Common myeloid progenitor, CD34-positive (primary cell): ENCODE results near the gene C10orf71.

ENCODE experiments used
- CTCF ChIA-PET: fragments of 350-600 bp; sonication (Branson Sonifier 250); formaldehyde crosslinking; loops from one replicate; lab custom pipeline; 2021; ENCODE audit warnings: antibody characterized with exemption; lab: Charles Lee
- POLR2A ChIA-PET: fragments of 350-600 bp; sonication (Branson Sonifier 250); formaldehyde crosslinking; loops from one replicate; lab custom pipeline; 2021; ENCODE audit warnings: antibody characterized with exemption; lab: Charles Lee
- DNase-seq, 3 donors: peaks; one replicate each; pipeline versions ENCODE4 v3.0.0 to v3.0.0-alpha.2; 2013
- H3K27ac ChIP-seq, 2 experiments: 1 replicate in 1 of 2; 2 replicates in 1 of 2; pipeline ENCODE4 v1.7.0; 2013; ENCODE audit warnings: inconsistent platforms in 2 of 2, low read length in 2 of 2, mild to moderate bottlenecking in 2 of 2, low read depth in 1 of 2, moderate library complexity in 1 of 2; ENCODE audit not compliant: severe bottlenecking in 2 of 2, insufficient read depth in 1 of 2, poor library complexity in 1 of 2
- H3K27me3 ChIP-seq, 5 experiments: replicated peaks in 2 of 5; 1 replicate in 3 of 5; 2 replicates in 2 of 5; pipeline versions ENCODE4 v1.6.1 to v1.7.0; 2013; ENCODE audit warnings: low read length in 4 of 5, mild to moderate bottlenecking in 2 of 5, moderate library complexity in 2 of 5, inconsistent platforms in 1 of 5; ENCODE audit not compliant: insufficient read depth in 5 of 5, control insufficient read depth in 4 of 5
- H3K36me3 ChIP-seq, 4 experiments: 1 replicate in 2 of 4; 2 replicates in 2 of 4; pipeline versions ENCODE4 v1.6.1 to v1.7.0; 2013; ENCODE audit warnings: low read length in 3 of 4, control low read depth in 1 of 4, mild to moderate bottlenecking in 1 of 4; ENCODE audit not compliant: control insufficient read depth in 4 of 4, insufficient read depth in 4 of 4
- H3K4me1 ChIP-seq, 4 experiments: 1 replicate in 3 of 4; 2 replicates in 1 of 4; pipeline versions ENCODE4 v1.6.1 to v1.7.1; 2013; ENCODE audit warnings: low read length in 3 of 4, mild to moderate bottlenecking in 3 of 4, control low read depth in 1 of 4, inconsistent platforms in 1 of 4, moderate library complexity in 1 of 4; ENCODE audit not compliant: control insufficient read depth in 4 of 4, insufficient read depth in 4 of 4; ENCODE audit errors: control extremely low read depth in 1 of 4
- H3K4me3 ChIP-seq, 7 experiments: 1 replicate in 4 of 7; 2 replicates in 3 of 7; pipeline versions ENCODE4 v1.5.1 to v1.7.0; 2013; ENCODE audit warnings: mild to moderate bottlenecking in 7 of 7, low read length in 6 of 7, moderate library complexity in 6 of 7, inconsistent platforms in 2 of 7, low read depth in 2 of 7, control low read depth in 1 of 7; ENCODE audit not compliant: insufficient read depth in 4 of 7, control insufficient read depth in 1 of 7; ENCODE audit errors: extremely low read depth in 1 of 7
- H3K9me3 ChIP-seq, 5 experiments: 1 replicate in 4 of 5; 2 replicates in 1 of 5; pipeline versions ENCODE4 v1.6.1 to v1.7.1; 2013; ENCODE audit warnings: low read length in 4 of 5, mild to moderate bottlenecking in 2 of 5, inconsistent platforms in 1 of 5, low read depth in 1 of 5, moderate library complexity in 1 of 5; ENCODE audit not compliant: control insufficient read depth in 4 of 5, insufficient read depth in 2 of 5; ENCODE audit errors: control extremely low read depth in 1 of 5
- WGBS: methylation state at CpG from one replicate; pipeline ENCODE4 v1.1.5; 2013; ENCODE audit not compliant: insufficient coverage; 5-methylcytosine and 5-hydroxymethylcytosine counted together

The C10orf71 gene

DNA sequence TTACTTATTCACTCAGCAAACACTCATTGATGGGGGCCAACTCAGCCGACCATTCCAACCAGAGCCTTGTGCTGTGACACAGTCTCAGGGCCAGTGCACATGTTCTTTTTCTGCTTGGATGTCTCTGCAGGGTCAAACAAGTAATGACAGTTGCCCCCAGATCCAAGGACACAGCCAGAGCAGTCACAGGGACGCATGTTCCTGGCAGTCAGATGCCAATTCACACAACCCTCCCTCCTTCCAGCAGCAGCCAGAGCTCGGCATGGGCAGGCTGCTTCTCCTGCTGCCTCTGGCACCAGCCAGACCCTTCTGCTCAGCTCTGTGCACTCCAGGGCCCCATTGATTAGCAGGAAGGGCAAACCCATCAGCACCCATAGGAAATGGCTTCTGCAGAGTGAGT, 76.6 kb downstream of the C10orf71 start:
- Histone ChIP-seq H3K27me3 (peaks cover 0 to 3% (median 0%) of the 10 kb centered on the region in 5 experiments), H3K36me3 (no peaks in the 10 kb centered on the region), H3K27ac (no peak overlapping the region), H3K9me3 (no peaks in the 10 kb centered on the region), H3K4me1 (no peaks in the 10 kb centered on the region), H3K4me3 (no peak overlapping the region)
- DNase-seq = no peak
- WGBS = 96% methylated on average over 3 of the region's 3 CpGs
- POLR2A ChIA-PET = no interaction called here
- CTCF ChIA-PET = interaction anchor here (1.4 kb wide), 1 partner anchor 32 kb away, joined by 3 read pairs; no protein-coding TSS in a partner anchor
